ENCODE results near the gene TMEM33.
"Not testable (repeated sequence)": the region's sequence is repeated elsewhere in the genome, so short reads cannot be mapped to it uniquely, and the experiment has no call there.

The TMEM33 gene

DNA sequence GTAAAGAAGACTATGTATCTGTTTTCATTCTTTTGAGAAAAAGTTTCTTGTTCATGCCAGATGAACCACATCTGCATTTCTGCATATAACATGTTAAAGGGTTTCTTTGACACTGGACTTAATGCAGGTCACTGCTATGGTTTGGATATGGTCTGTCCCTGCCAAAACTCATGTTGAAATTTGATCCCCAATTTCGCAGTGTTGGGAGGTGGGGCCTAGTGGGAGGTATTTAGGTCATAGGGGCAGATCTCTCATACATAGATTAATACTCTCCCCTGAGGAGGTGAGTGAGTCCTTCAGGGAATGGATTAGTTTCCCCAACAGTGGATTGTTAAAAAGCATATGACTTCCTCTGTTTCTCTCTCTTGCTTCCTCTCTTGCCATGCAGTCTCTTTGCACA is 45.9 kb upstream of the TMEM33 start:
- Histone ChIP-seq H3K4me3 (ENCODE audit: low read length) (no peak overlapping the region), H2BK120ac (ENCODE audit: low read depth, low read length) (no peak overlapping the region), H3K23ac (ENCODE audit: low read length) (no peak overlapping the region), H3K36me3 (ENCODE audit: control insufficient read depth, insufficient read depth, low read length) (no peaks in the 10 kb centered on the region), H3K79me2 (ENCODE audit: control insufficient read depth, insufficient read depth, low read length) (no peaks in the 10 kb centered on the region), H3K79me1 (ENCODE audit: low read length) (no peaks in the 10 kb centered on the region), H4K5ac (ENCODE audit: low read length) (no peak overlapping the region), H4K8ac (ENCODE audit: low read depth, low read length) (no peak overlapping the region), H3K27ac (ENCODE audit: low read depth, low read length) (no peak overlapping the region), H2BK15ac (replicated peaks; ENCODE audit: low read depth) (no peak overlapping the region), H3K9ac (ENCODE audit: low read length) (no peak overlapping the region), H3K4me2 (ENCODE audit: low read length) (no peak overlapping the region), H2AK5ac (ENCODE audit: low read length) (no peak overlapping the region), H3K4ac (ENCODE audit: low read depth, low read length) (no peak overlapping the region), H3K18ac (ENCODE audit: low read length) (no peak overlapping the region), H3K56ac (ENCODE audit: low read length) (no peak overlapping the region), H2BK5ac (ENCODE audit: low read length) (no peak overlapping the region), H3K27me3 (ENCODE audit: insufficient read depth, low read length, poor library complexity) (peaks cover 10% of the 10 kb centered on the region), H3K4me1 (ENCODE audit: control insufficient read depth, low read depth, low read length) (no peaks in the 10 kb centered on the region)
- no CpG with 5 or more reads among the region's 1 CpG for WGBS (ENCODE audit: extremely low coverage, insufficient coverage, low lambda C conversion rate)
- DNase-seq = no peak

DNA sequence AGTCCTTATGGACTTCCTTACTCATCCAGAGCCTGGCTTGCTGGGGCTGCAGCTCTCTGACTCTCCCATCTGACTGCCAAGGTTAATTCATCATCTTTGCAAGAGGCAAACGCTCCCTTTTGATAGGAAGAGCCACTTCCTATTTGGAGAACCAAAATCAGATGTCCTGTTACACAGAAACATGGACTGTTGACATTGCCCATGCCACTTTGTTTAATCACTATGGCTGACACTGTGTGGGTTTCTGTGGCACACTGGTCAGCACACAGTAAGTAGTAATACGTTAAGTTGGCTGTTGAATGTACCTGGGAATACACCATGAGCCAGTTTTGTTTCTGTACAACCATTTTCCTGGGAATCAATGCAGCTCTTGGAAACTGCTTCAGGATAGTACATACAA is 45.1 kb upstream of the TMEM33 start:
- Histone ChIP-seq H3K4me2 (ENCODE audit: low read length) (no peak overlapping the region), H3K79me1 (ENCODE audit: low read length) (no peaks in the 10 kb centered on the region), H2BK120ac (ENCODE audit: low read depth, low read length) (no peak overlapping the region), H4K5ac (ENCODE audit: low read length) (no peak overlapping the region), H3K79me2 (ENCODE audit: control insufficient read depth, insufficient read depth, low read length) (no peaks in the 10 kb centered on the region), H2BK5ac (ENCODE audit: low read length) (no peak overlapping the region), H3K36me3 (ENCODE audit: control insufficient read depth, insufficient read depth, low read length) (no peaks in the 10 kb centered on the region), H4K8ac (ENCODE audit: low read depth, low read length) (no peak overlapping the region), H3K4me1 (ENCODE audit: control insufficient read depth, low read depth, low read length) (no peaks in the 10 kb centered on the region), H3K23ac (ENCODE audit: low read length) (no peak overlapping the region), H3K27me3 (ENCODE audit: insufficient read depth, low read length, poor library complexity) (peaks cover 6% of the 10 kb centered on the region), H3K4ac (ENCODE audit: low read depth, low read length) (no peak overlapping the region), H2AK5ac (ENCODE audit: low read length) (no peak overlapping the region), H3K56ac (ENCODE audit: low read length) (no peak overlapping the region), H3K27ac (ENCODE audit: low read depth, low read length) (no peak overlapping the region), H3K4me3 (ENCODE audit: low read length) (no peak overlapping the region), H3K9ac (ENCODE audit: low read length) (no peak overlapping the region), H3K18ac (ENCODE audit: low read length) (no peak overlapping the region), H2BK15ac (replicated peaks; ENCODE audit: low read depth) (no peak overlapping the region)
- no peak for DNase-seq
- no CpG with 5 or more reads among the region's 2 CpGs for WGBS (ENCODE audit: extremely low coverage, insufficient coverage, low lambda C conversion rate)

DNA sequence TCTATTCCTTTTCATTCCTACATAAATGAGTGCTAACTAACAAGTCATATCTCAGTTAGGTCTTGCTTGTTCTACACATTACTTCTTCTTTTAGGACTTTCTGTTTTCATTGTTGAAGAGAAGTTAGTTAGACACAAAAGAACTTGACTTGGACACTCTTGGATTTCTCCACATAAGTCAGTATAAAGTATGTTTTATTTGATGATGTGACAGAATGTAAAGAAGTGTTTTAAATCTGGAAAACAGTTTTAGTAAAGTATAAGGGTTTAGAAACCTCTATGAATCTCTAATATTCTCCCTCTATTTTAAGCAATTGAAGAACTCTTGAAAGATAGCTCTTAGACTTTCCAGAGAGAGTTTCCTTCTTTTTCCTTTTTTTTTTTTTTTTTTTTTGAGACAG is 38.6 kb upstream of the TMEM33 start:
- Histone ChIP-seq H3K36me3 (ENCODE audit: control insufficient read depth, insufficient read depth, low read length) (no peaks in the 10 kb centered on the region), H2AK5ac (ENCODE audit: low read length) (no peak overlapping the region), H3K79me1 (ENCODE audit: low read length) (no peaks in the 10 kb centered on the region), H3K4me1 (ENCODE audit: control insufficient read depth, low read depth, low read length) (no peaks in the 10 kb centered on the region), H3K79me2 (ENCODE audit: control insufficient read depth, insufficient read depth, low read length) (no peaks in the 10 kb centered on the region), H2BK5ac (ENCODE audit: low read length) (no peak overlapping the region), H3K18ac (ENCODE audit: low read length) (no peak overlapping the region), H3K4me2 (ENCODE audit: low read length) (no peak overlapping the region), H3K4me3 (ENCODE audit: low read length) (no peak overlapping the region), H3K4ac (ENCODE audit: low read depth, low read length) (no peak overlapping the region), H2BK15ac (replicated peaks; ENCODE audit: low read depth) (no peak overlapping the region), H3K27ac (ENCODE audit: low read depth, low read length) (no peak overlapping the region), H4K5ac (ENCODE audit: low read length) (no peak overlapping the region), H3K56ac (ENCODE audit: low read length) (no peak overlapping the region), H4K8ac (ENCODE audit: low read depth, low read length) (no peak overlapping the region), H2BK120ac (ENCODE audit: low read depth, low read length) (no peak overlapping the region), H3K9ac (ENCODE audit: low read length) (no peak overlapping the region), H3K27me3 (ENCODE audit: insufficient read depth, low read length, poor library complexity) (no peaks in the 10 kb centered on the region), H3K23ac (ENCODE audit: low read length) (no peak overlapping the region)
- DNase-seq = no peak

DNA sequence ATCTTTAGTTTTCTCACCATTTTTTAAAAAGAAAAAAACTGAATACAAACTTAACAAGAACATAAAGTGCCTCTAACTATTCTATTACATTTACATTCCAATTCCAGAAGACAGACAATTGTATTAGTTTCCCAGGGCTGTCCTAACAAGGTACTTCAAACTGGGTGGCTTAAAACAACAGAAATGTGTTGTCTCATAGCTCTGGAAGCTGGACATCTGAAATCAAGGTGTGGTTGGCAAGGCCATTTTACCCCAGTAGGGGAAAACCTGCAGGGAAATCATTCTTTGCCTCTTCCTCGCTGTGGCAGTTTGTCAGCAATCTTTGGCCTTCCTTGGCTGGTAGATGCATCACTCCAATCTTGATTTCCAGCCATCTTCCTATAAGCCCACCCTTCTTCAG is 37.5 kb upstream of the TMEM33 start:
- no peaks in the 10 kb centered on the region for H3K79me2 ChIP-seq (ENCODE audit: control insufficient read depth, insufficient read depth, low read length)
- H3K18ac ChIP-seq (ENCODE audit: low read length) = no peak overlapping the region
- no peak overlapping the region for H3K27ac ChIP-seq (ENCODE audit: low read depth, low read length)
- no peak overlapping the region for H2BK120ac ChIP-seq (ENCODE audit: low read depth, low read length)
- no peak overlapping the region for H4K5ac ChIP-seq (ENCODE audit: low read length)
- H2BK15ac ChIP-seq (replicated peaks; ENCODE audit: low read depth) = no peak overlapping the region
- H3K27me3 ChIP-seq (ENCODE audit: insufficient read depth, low read length, poor library complexity) = no peaks in the 10 kb centered on the region
- H3K23ac ChIP-seq (ENCODE audit: low read length) = no peak overlapping the region
- no peak overlapping the region for H4K8ac ChIP-seq (ENCODE audit: low read depth, low read length)
- no peaks in the 10 kb centered on the region for H3K4me1 ChIP-seq (ENCODE audit: control insufficient read depth, low read depth, low read length)
- no peak overlapping the region for H3K9ac ChIP-seq (ENCODE audit: low read length)
- no peak overlapping the region for H3K4me2 ChIP-seq (ENCODE audit: low read length)
- H2BK5ac ChIP-seq (ENCODE audit: low read length) = no peak overlapping the region
- no peaks in the 10 kb centered on the region for H3K79me1 ChIP-seq (ENCODE audit: low read length)
- no peaks in the 10 kb centered on the region for H3K36me3 ChIP-seq (ENCODE audit: control insufficient read depth, insufficient read depth, low read length)
- WGBS (ENCODE audit: extremely low coverage, insufficient coverage, low lambda C conversion rate) = no CpG with 5 or more reads among the region's 1 CpG
- H3K4me3 ChIP-seq (ENCODE audit: low read length) = no peak overlapping the region
- no peak for DNase-seq
- H3K4ac ChIP-seq (ENCODE audit: low read depth, low read length) = no peak overlapping the region
- no peak overlapping the region for H3K56ac ChIP-seq (ENCODE audit: low read length)
- no peak overlapping the region for H2AK5ac ChIP-seq (ENCODE audit: low read length)

DNA sequence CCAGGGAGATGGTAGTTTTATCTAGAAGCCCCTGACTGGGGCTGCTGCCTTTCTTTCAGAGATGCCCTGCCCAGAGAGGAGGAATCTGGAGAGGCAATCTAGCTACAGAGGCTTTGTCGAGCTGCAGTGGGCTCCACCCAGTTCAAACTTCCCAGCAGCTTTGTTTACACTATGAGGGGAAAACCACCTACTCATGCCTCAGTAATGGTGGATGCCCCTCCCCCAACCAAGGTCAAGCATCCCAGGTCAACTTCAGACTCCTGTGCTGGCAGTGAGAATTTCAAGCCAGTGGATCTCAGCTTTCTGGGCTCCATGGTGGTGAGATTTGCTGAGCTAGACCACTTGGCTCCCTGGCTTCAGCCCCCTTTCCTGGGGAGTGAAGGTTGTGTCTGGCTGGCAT is 26.1 kb upstream of the TMEM33 start:
- H3K79me2 ChIP-seq (ENCODE audit: control insufficient read depth, insufficient read depth, low read length); H2BK5ac ChIP-seq (ENCODE audit: low read length); H3K79me1 ChIP-seq (ENCODE audit: low read length); H3K4ac ChIP-seq (ENCODE audit: low read depth, low read length); H3K27ac ChIP-seq (ENCODE audit: low read depth, low read length); H4K5ac ChIP-seq (ENCODE audit: low read length); H3K23ac ChIP-seq (ENCODE audit: low read length); H2AK5ac ChIP-seq (ENCODE audit: low read length); H3K9ac ChIP-seq (ENCODE audit: low read length); H4K8ac ChIP-seq (ENCODE audit: low read depth, low read length); H3K4me2 ChIP-seq (ENCODE audit: low read length); H3K36me3 ChIP-seq (ENCODE audit: control insufficient read depth, insufficient read depth, low read length); H2BK120ac ChIP-seq (ENCODE audit: low read depth, low read length); H3K27me3 ChIP-seq (ENCODE audit: insufficient read depth, low read length, poor library complexity); H3K4me1 ChIP-seq (ENCODE audit: control insufficient read depth, low read depth, low read length); H3K18ac ChIP-seq (ENCODE audit: low read length); H3K4me3 ChIP-seq (ENCODE audit: low read length); H2BK15ac ChIP-seq (replicated peaks; ENCODE audit: low read depth); H3K56ac ChIP-seq (ENCODE audit: low read length): not testable (repeated sequence)
- WGBS (ENCODE audit: extremely low coverage, insufficient coverage, low lambda C conversion rate) = no CpG with 5 or more reads among the region's 1 CpG
- DNase-seq = peak; percentile 45

DNA sequence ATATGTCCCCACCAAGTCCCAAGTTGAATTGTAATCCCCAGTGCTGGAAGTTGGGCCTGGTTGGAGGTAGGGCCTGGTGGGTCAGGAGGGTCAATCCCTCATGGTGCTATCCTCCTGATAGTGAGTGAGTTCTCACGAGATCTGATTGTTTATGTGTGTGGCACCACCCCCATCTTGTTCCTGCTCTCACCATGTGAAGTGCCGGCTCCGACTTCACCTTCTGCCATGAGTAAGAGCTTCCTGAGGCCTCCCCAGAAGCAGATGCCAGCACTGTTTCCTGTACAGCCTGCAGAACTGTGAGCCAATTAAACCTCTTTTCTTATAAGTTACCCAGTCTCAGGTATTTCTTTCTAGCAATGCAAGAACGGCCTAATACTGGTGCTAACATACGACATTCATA is 22.7 kb upstream of the TMEM33 start:
- Histone ChIP-seq H2BK5ac (ENCODE audit: low read length) (no peak overlapping the region), H3K36me3 (ENCODE audit: control insufficient read depth, insufficient read depth, low read length) (no peaks in the 10 kb centered on the region), H3K9ac (ENCODE audit: low read length) (no peak overlapping the region), H2AK5ac (ENCODE audit: low read length) (no peak overlapping the region), H3K23ac (ENCODE audit: low read length) (no peak overlapping the region), H3K4me2 (ENCODE audit: low read length) (no peak overlapping the region), H3K79me2 (ENCODE audit: control insufficient read depth, insufficient read depth, low read length) (no peaks in the 10 kb centered on the region), H2BK15ac (replicated peaks; ENCODE audit: low read depth) (no peak overlapping the region), H3K18ac (ENCODE audit: low read length) (no peak overlapping the region), H3K56ac (ENCODE audit: low read length) (no peak overlapping the region), H4K8ac (ENCODE audit: low read depth, low read length) (no peak overlapping the region), H4K5ac (ENCODE audit: low read length) (no peak overlapping the region), H3K27ac (ENCODE audit: low read depth, low read length) (no peak overlapping the region), H3K79me1 (ENCODE audit: low read length) (no peaks in the 10 kb centered on the region), H3K27me3 (ENCODE audit: insufficient read depth, low read length, poor library complexity) (no peaks in the 10 kb centered on the region), H3K4ac (ENCODE audit: low read depth, low read length) (no peak overlapping the region), H2BK120ac (ENCODE audit: low read depth, low read length) (no peak overlapping the region), H3K4me1 (ENCODE audit: control insufficient read depth, low read depth, low read length) (no peaks in the 10 kb centered on the region), H3K4me3 (ENCODE audit: low read length) (no peak overlapping the region)
- DNase-seq = no peak
- WGBS (ENCODE audit: extremely low coverage, insufficient coverage, low lambda C conversion rate) = no CpG with 5 or more reads among the region's 5 CpGs

Measured in mesendoderm (in vitro differentiated cells).